ENCODE measurements around the gene FUOM. TPM values are rescaled to one million over a fixed set of nuclear protein-coding genes. Genes with fewer than 3 reads are reported as not detected.
A peak's percentile ranks its signal among the peaks of the same experiment; 100 is the strongest.

Gene FUOM
- total RNA-seq, 1 donor from 2014 or later, result 9.3 TPM

GRCh38 chr10:133391249-133391635 is 33.4 kb upstream of the FUOM start:
- Histone ChIP-seq H4K20me1 (ENCODE audit: low read depth) (peaks cover 6% of the 10 kb centered on the region), H3K27me3 (no peaks in the 10 kb centered on the region), H3K9ac (no peak overlapping the region), H3F3A (ENCODE audit: low read depth) (peaks cover 9% of the 10 kb centered on the region), H3K36me3 (no peaks in the 10 kb centered on the region), H3K4me1 (peaks cover 11% of the 10 kb centered on the region), H3K79me2 (ENCODE audit: low read depth) (peaks cover 20% of the 10 kb centered on the region), H2AFZ (replicated peaks) (no peak overlapping the region), H3K9me3 (ENCODE audit: low read depth) (no peaks in the 10 kb centered on the region), H3K4me3 (no peak overlapping the region), H3K27ac (no peak overlapping the region), H3K4me2 (no peak overlapping the region)
- no peak for DNase-seq (ENCODE audit: low spot score)
- TF ChIP-seq EZH2 (IDR thresholded peaks at IDR 0.05), result no peak
- no peak for TF ChIP-seq EZH2phosphoT487 (IDR thresholded peaks at IDR 0.05)
- H3K9me3 Mint-ChIP-seq, result no peaks in the 10 kb centered on the region
- peak overlapping the region; percentile 10 for H3K4me3 Mint-ChIP-seq
- H3K27ac Mint-ChIP-seq, result no peak overlapping the region
- peaks cover under 1% of the 10 kb centered on the region for H3K36me3 Mint-ChIP-seq
- peaks cover 19% of the 10 kb centered on the region for H3K4me1 Mint-ChIP-seq
- H3K27me3 Mint-ChIP-seq (ENCODE audit: insufficient read depth, low read depth), result peaks cover 5% of the 10 kb centered on the region

GRCh38 chr10:133390597-133391248 is 32.9 kb upstream of the FUOM start:
- no peak overlapping the region for H3K27ac ChIP-seq
- H3K79me2 ChIP-seq (ENCODE audit: low read depth), result peaks cover 14% of the 10 kb centered on the region
- Mint-ChIP-seq H3K27ac (no peak overlapping the region), H3K9me3 (no peaks in the 10 kb centered on the region), H3K4me1 (peaks cover 19% of the 10 kb centered on the region), H3K4me3 (peak overlapping the region; percentile 10), H3K36me3 (peaks cover 2% of the 10 kb centered on the region), H3K27me3 (ENCODE audit: insufficient read depth, low read depth) (peaks cover 7% of the 10 kb centered on the region)
- H3K36me3 ChIP-seq, result no peaks in the 10 kb centered on the region
- H3K4me2 ChIP-seq, result no peak overlapping the region
- DNase-seq (ENCODE audit: low spot score), result no peak
- no peak overlapping the region for H3K9ac ChIP-seq
- H3K27me3 ChIP-seq, result no peaks in the 10 kb centered on the region
- TF ChIP-seq CTCF (IDR thresholded peaks at IDR 0.05), result no peak
- TF ChIP-seq EZH2phosphoT487 (IDR thresholded peaks at IDR 0.05), result no peak
- H3F3A ChIP-seq (ENCODE audit: low read depth), result peaks cover 9% of the 10 kb centered on the region
- no peaks in the 10 kb centered on the region for H3K9me3 ChIP-seq (ENCODE audit: low read depth)
- no peak overlapping the region for H2AFZ ChIP-seq (replicated peaks)
- peaks cover 6% of the 10 kb centered on the region for H4K20me1 ChIP-seq (ENCODE audit: low read depth)
- H3K4me1 ChIP-seq, result peaks cover 11% of the 10 kb centered on the region
- H3K4me3 ChIP-seq, result no peak overlapping the region

- Histone ChIP-seq H3K79me2 (ENCODE audit: low read depth) (no peaks in the 10 kb centered on the region), H4K20me1 (ENCODE audit: low read depth) (no peaks in the 10 kb centered on the region), H3K9me3 (ENCODE audit: low read depth) (no peaks in the 10 kb centered on the region), H3K9ac (no peak overlapping the region), H3K27me3 (no peaks in the 10 kb centered on the region), H3K27ac (no peak overlapping the region), H3K4me3 (no peak overlapping the region), H2AFZ (replicated peaks) (no peak overlapping the region), H3F3A (ENCODE audit: low read depth) (peaks cover 4% of the 10 kb centered on the region), H3K4me2 (no peak overlapping the region), H3K4me1 (peaks cover 4% of the 10 kb centered on the region), H3K36me3 (no peaks in the 10 kb centered on the region)
- peaks cover 7% of the 10 kb centered on the region for H3K27me3 Mint-ChIP-seq (ENCODE audit: insufficient read depth, low read depth)
- H3K4me1 Mint-ChIP-seq, result peaks cover 11% of the 10 kb centered on the region
- H3K36me3 Mint-ChIP-seq, result peaks cover 2% of the 10 kb centered on the region
- no peaks in the 10 kb centered on the region for H3K9me3 Mint-ChIP-seq
- H3K27ac Mint-ChIP-seq, result no peak overlapping the region
- H3K4me3 Mint-ChIP-seq, result no peak overlapping the region
- TF ChIP-seq CTCF (IDR thresholded peaks at IDR 0.05), result no peak
- no peak for TF ChIP-seq EZH2phosphoT487 (IDR thresholded peaks at IDR 0.05)
- no peak for TF ChIP-seq EZH2 (IDR thresholded peaks at IDR 0.05)
- DNase-seq (ENCODE audit: low spot score), result no peak
Measured at GRCh38 chr10:133388973-133389818, 31.4 kb upstream of the FUOM start.

All from neural progenitor cell (in vitro differentiated cells).